Measurements from ENCODE around the gene LLPH.

Gene LLPH

GRCh38 chr12:66131067-66131688, 628 bp upstream of the LLPH start:
- Histone ChIP-seq H3K27me3 (ENCODE audit: low read length) (no peaks in the 10 kb centered on the region), H3K4me2 (ENCODE audit: low read depth, low read length, poor library complexity, severe bottlenecking) (peak overlapping the region; percentile 83), H3K4me3 (ENCODE audit: insufficient read depth, low read length, poor library complexity, severe bottlenecking) (peak overlapping the region; percentile 99), H3K9ac (ENCODE audit: low read length) (peak overlapping the region; percentile 92), H4K20me1 (ENCODE audit: low read depth, low read length) (no peaks in the 10 kb centered on the region), H3K27ac (ENCODE audit: low read depth, low read length) (peak overlapping the region; percentile 63), H3K79me2 (ENCODE audit: insufficient read depth, low read length) (peaks cover 52% of the 10 kb centered on the region), H3K9me3 (ENCODE audit: insufficient read depth, low read length) (no peaks in the 10 kb centered on the region), H2AFZ (ENCODE audit: low read depth, low read length, severe bottlenecking) (peak overlapping the region; percentile 75), H3F3A (ENCODE audit: insufficient read depth) (0 out of 2 replicates have a peak, but pooled peaks cover 7% of the 10 kb centered on the region), H3K36me3 (ENCODE audit: low read length) (peaks cover 22% of the 10 kb centered on the region), H3K9me2 (replicated peaks; ENCODE audit: insufficient read depth, low read length) (no peaks in the 10 kb centered on the region)
- TF ChIP-seq EZH2phosphoT487 (conservative IDR thresholded peaks at IDR 0.05; ENCODE audit: low read length) = no peak
- TF ChIP-seq CTCF (IDR thresholded peaks at IDR 0.05; ENCODE audit: insufficient read depth, low read length, poor library complexity, severe bottlenecking) = no peak

- peak overlapping the region; percentile 75 for H2AFZ ChIP-seq (ENCODE audit: low read depth, low read length, severe bottlenecking)
- H3K9ac ChIP-seq (ENCODE audit: low read length) = peak overlapping the region; percentile 92
- no peaks in the 10 kb centered on the region for H4K20me1 ChIP-seq (ENCODE audit: low read depth, low read length)
- no peaks in the 10 kb centered on the region for H3K27me3 ChIP-seq (ENCODE audit: low read length)
- peak overlapping the region; percentile 100 for H3K4me2 ChIP-seq (ENCODE audit: low read depth, low read length, poor library complexity, severe bottlenecking)
- peaks cover 28% of the 10 kb centered on the region for H3K36me3 ChIP-seq (ENCODE audit: low read length)
- H3K4me3 ChIP-seq (ENCODE audit: insufficient read depth, low read length, poor library complexity, severe bottlenecking) = peak overlapping the region; percentile 99
- 0 out of 2 replicates have a peak, but pooled peaks cover 7% of the 10 kb centered on the region for H3F3A ChIP-seq (ENCODE audit: insufficient read depth)
- no peak for TF ChIP-seq EZH2phosphoT487 (conservative IDR thresholded peaks at IDR 0.05; ENCODE audit: low read length)
- no peak for TF ChIP-seq CTCF (IDR thresholded peaks at IDR 0.05; ENCODE audit: insufficient read depth, low read length, poor library complexity, severe bottlenecking)
- H3K9me2 ChIP-seq (replicated peaks; ENCODE audit: insufficient read depth, low read length) = no peaks in the 10 kb centered on the region
- no peaks in the 10 kb centered on the region for H3K9me3 ChIP-seq (ENCODE audit: insufficient read depth, low read length)
- H3K79me2 ChIP-seq (ENCODE audit: insufficient read depth, low read length) = peaks cover 62% of the 10 kb centered on the region
- H3K27ac ChIP-seq (ENCODE audit: low read depth, low read length) = no peak overlapping the region
Measured at GRCh38 chr12:66129934-66130266, 650 bp downstream of the LLPH start.

GRCh38 chr12:66127650-66128049, 2.9 kb downstream of the LLPH start:
- TF ChIP-seq EZH2phosphoT487 (conservative IDR thresholded peaks at IDR 0.05; ENCODE audit: low read length) = no peak
- no peak for TF ChIP-seq CTCF (IDR thresholded peaks at IDR 0.05; ENCODE audit: insufficient read depth, low read length, poor library complexity, severe bottlenecking)
- H3K9me2 ChIP-seq (replicated peaks; ENCODE audit: insufficient read depth, low read length) = no peaks in the 10 kb centered on the region
- no peak overlapping the region for H2AFZ ChIP-seq (ENCODE audit: low read depth, low read length, severe bottlenecking)
- H3K9ac ChIP-seq (ENCODE audit: low read length) = no peak overlapping the region
- H3K9me3 ChIP-seq (ENCODE audit: insufficient read depth, low read length) = no peaks in the 10 kb centered on the region
- no peaks in the 10 kb centered on the region for H4K20me1 ChIP-seq (ENCODE audit: low read depth, low read length)
- H3K27me3 ChIP-seq (ENCODE audit: low read length) = no peaks in the 10 kb centered on the region
- no peak overlapping the region for H3K4me3 ChIP-seq (ENCODE audit: insufficient read depth, low read length, poor library complexity, severe bottlenecking)
- H3K36me3 ChIP-seq (ENCODE audit: low read length) = peaks cover 41% of the 10 kb centered on the region
- H3K79me2 ChIP-seq (ENCODE audit: insufficient read depth, low read length) = peaks cover 71% of the 10 kb centered on the region
- H3K27ac ChIP-seq (ENCODE audit: low read depth, low read length) = no peak overlapping the region
- H3K4me2 ChIP-seq (ENCODE audit: low read depth, low read length, poor library complexity, severe bottlenecking) = no peak overlapping the region
- 0 out of 2 replicates have a peak, but pooled peaks cover 7% of the 10 kb centered on the region for H3F3A ChIP-seq (ENCODE audit: insufficient read depth)

All from SU-DHL-6 (cell line).